HG03520 (cell line): ENCODE measurements around the gene CYB5R4.
"Not testable (repeated sequence)": the region's sequence is repeated elsewhere in the genome, so short reads cannot be mapped to it uniquely, and the experiment has no call there.

Experiments used
- ATAC-seq: cut with Tn5 transposase; IDR thresholded peaks from one replicate; pipeline ENCODE4 v1.9.1; 2021; ENCODE audit warnings: mild to moderate bottlenecking, moderate library complexity; ENCODE audit not compliant: unreplicated experiment

CYB5R4 gene

DNA sequence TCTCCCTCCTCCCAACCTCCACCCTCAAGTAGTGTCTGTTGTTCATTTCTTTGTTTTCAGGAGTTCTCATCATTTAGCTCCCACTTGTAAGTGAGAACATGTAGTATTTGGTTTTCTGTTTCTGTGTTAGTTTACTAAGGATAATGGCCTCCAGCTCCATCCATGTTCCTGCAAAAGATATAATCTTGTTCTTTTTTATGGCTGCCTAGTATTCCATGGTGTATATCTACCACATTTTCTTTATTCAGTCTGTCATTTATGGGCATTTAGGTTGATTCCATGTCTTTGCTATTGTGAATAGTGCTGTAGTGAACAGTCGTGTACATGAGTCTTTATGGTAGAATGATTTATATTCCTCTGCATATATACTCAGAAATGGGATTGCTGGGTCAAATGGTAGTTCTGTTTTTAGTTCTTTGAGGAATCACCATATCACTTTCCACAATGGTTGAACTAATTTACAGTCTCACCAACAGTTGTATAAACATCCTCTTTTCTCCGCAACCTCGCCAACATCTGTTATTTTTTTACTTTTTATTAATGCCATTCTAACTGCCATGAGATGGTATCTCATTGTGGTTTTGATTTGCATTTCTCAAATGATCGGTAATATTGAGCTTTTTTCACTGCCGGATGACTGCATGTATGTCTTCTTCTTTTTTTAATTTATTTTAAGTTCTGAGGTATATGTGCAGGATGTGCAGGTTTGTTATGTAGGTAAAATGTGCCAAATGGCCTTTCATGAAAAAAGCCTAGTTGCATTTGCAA, 48.3 kb downstream of the CYB5R4 start:
- ATAC-seq, result not testable (repeated sequence)

- no peak for ATAC-seq
Observed at GRCh38 chr6:83908813-83909212, 49.3 kb downstream of the CYB5R4 start.

DNA sequence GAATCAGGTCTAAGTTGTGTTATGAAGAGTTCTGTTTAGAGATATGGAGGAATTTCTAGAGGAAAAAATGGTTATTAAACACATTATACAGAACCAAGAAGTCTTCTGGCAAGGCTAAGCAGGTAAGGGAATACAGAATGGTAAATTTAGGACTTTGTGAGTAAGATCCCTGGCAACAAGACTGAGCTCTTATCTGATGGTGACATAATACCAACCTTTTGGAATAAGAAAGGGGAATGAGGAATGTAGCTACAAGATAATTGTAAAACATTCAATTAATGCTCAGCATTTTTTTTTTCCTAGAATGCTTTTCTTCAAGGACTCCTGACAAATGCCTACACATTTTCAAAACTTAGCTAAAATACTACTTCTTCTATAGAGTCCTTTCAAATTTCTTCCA, 51.8 kb downstream of the CYB5R4 start:
- no peak for ATAC-seq

DNA sequence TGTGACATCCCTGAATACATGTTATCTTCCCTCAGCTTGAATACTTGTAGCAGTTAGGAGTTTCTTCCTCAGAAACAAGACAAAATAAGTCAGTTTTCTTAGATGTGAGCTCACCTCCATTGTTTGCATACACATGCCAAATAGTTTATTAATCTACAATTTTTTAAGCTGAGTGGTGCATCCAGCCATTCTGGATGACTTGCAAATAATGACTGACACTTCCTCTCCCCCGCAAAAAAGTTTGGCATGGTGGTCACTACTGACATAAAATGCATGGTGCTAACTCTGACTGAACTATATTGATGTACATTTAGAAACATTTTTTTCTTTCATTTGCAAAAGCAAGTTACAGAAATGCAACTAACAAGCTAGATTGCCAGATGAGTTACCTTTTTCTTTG, 55.5 kb downstream of the CYB5R4 start:
- no peak for ATAC-seq

DNA sequence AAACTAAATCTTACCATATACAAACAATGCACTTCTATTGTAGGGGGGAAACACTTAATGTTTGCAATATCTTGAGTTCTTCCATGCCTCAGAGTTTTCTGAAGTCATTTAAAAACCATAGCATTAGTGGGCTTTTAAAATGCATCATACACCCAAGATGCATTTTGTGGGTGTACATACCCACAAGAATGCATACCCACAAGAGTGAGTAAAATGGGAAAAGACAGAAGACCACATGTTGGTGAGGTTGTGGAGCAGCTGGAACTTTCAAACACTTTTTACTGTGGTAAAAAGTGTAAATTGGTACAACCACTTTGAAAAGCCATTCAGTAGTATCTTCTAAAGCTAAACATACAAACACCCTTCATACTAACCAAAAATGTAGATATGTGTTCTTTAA, 57.5 kb downstream of the CYB5R4 start:
- no peak for ATAC-seq

DNA sequence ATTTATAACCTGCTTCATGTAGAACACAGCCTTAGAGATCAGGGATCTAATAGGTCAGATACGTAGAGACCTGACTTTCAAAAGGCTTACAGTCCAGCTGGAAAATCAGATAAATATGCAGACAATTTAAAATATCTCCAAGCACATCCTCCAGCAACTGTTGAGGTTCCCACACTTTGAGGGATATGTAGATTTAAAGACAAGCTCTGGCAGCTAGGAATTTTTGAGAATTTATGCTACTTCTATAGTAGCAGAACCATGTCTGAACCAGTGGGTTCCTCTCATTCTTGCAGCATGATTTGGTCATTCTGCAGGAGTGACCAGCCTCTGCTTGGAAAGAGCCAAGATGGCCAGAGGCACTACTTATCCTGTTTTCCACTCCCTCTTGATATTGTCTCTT, 60.5 kb downstream of the CYB5R4 start:
- no peak for ATAC-seq

DNA sequence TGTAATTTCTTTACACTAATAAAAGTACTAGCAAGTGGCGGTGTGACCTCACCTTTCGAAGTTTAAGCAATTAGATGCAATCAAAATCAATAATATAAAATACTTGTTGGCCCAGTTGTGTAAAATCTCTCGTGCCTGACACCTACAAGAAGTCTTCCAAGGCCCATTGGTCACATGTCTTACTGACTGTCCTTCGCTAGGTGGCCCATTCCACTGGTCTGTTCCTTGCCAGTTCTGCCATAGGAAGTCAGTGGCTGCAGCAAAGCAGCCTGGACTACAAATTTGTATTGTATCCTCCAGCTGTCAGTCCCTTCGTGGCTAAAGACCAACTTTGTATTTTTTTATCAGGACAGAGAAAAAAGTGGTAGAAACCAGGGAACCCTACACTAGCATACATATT, 61.8 kb downstream of the CYB5R4 start:
- no peak for ATAC-seq

GRCh38 chr6:83927470-83927869, 68.0 kb downstream of the CYB5R4 start:
- ATAC-seq, result no peak

- no peak for ATAC-seq
Observed at GRCh38 chr6:83928286-83928685, 68.8 kb downstream of the CYB5R4 start.

- not testable (repeated sequence) for ATAC-seq
Observed at GRCh38 chr6:83946201-83946833, 86.8 kb downstream of the CYB5R4 start.

DNA sequence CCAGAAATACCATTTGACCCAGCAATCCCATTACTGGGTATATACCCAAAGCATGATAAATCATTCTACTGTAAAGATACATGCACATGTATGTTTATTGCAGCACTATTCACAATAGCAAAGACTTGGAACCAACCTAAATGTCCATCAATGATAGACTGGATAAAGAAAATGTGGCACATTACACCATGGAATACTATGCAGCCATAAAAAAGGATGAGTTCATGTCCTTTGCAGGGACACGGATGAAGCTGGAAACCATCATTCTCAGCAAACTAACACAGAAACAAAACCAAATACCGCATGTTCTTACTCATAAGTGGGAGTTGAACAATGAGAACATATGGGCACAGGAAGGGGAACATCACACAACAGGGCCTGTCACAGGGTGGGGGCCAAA, 88.5 kb downstream of the CYB5R4 start:
- not testable (repeated sequence) for ATAC-seq

DNA sequence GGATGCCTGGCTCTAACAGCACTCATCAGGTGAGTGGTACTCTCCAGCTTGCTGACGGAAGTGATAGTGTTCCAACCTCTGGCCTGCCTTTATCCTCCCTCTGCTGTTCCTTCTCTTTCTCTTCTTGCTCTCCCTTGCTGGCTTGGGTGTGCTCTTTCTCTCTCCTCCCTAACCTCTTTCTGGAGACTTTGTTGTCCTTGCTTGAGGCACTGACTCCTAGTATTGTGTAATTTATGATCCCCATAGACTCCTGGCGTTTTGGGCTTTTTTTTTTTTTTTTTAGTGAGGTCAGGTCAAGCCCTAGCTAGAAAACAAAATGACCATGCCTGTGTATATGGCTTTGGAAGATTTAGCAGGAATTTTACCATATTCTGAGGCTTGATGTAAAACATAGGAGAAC, 89.4 kb downstream of the CYB5R4 start:
- ATAC-seq, result no peak

DNA sequence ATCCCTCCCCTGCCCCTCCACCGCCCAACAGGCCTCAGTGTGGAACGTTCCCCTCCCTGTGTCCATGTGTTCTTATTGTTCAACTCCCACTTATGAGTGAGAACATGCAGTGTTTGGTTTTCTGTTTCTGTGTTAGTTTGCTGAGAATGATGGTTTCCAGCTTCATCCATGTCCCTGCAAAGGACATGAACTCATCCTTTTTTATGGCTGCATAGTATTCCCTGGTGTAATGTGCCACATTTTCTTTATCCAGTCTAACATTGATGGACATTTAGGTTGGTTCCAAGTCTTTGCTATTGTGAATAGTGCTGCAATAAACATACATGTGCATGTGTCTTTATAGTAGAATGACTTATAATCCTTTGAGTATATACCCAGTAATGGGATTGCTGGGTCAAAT, 91.9 kb downstream of the CYB5R4 start:
- ATAC-seq, result not testable (repeated sequence)

GRCh38 chr6:83952830-83953229, 93.3 kb downstream of the CYB5R4 start:
- no peak for ATAC-seq

- no peak for ATAC-seq
Observed at GRCh38 chr6:83954371-83954770, 94.9 kb downstream of the CYB5R4 start.

DNA sequence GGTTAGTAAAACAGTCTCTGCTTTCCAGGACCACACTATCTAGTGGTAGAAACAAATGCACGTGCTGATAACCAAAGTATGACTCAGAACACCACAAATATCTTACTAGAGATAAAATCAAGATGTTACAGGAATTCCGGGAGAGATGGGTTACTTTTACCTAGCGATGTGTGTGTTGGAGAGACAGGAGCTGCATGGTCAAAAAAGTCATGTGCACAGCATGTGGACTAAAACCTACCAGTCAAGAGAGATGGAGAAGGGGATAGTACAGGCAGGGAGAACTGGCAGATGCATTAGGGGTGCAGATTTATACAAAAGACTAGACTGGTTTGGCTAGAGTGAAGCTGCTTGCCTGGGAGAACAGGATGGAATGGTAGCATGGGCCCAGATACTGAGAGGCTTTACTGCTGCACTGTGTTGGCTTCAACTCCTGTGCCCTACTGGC, 98.8 kb downstream of the CYB5R4 start:
- no peak for ATAC-seq

GRCh38 chr6:83960664-83961063, 101.2 kb downstream of the CYB5R4 start:
- no peak for ATAC-seq

GRCh38 chr6:83962582-83962981, 103.1 kb downstream of the CYB5R4 start:
- ATAC-seq, result peak; percentile 87

DNA sequence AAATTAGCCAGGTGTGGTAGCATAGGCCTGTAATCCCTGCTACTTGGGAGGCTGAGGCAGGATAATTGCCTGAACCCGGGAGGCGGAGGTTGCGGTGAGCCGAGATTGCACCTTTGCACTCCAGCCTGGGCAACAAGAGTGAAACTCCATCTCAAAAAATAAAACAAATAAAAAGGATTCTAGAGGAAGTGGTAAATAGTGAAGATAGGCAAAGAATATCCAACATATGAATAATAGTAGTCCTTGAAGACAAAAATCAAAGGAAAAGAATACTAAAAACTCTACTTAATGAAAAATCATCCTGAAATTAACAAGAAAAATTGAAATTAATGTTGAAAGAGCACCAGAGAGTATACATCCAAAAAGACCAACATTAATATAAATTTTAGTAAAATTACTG, 107.0 kb downstream of the CYB5R4 start:
- ATAC-seq, result no peak

DNA sequence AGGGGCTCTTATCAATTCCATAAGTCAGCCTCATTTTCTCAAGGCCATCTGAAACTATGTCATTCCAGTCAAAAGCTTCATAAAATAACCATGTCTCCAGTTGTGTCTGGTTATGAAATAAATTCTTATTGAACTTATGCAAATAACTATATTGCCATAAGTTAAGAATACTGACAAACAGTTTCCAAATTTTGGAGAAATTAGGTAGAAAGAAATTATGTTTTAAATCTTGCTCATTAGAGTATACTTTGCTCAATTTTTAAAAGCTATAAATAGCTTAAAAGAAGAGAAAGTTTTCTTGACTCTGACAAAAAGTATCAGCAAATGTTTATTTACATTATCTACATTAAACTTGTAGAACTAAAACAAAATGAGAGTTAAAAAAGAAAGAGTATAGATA, 111.1 kb downstream of the CYB5R4 start:
- no peak for ATAC-seq

GRCh38 chr6:83974409-83975050, 115.0 kb downstream of the CYB5R4 start:
- ATAC-seq, result no peak
